T-helper 22 cell (primary cell): ENCODE measurements around the gene CORO2B.

Source experiments
- DNase-seq: peaks from one replicate; pipeline ENCODE4 v3.0.0-alpha.2; 2020; ENCODE audit warnings: low read depth

CORO2B gene

GRCh38 chr15:68629519-68630210 is 50.9 kb downstream of the CORO2B start:
- no peak for DNase-seq

GRCh38 chr15:68630211-68630555 is 51.4 kb downstream of the CORO2B start:
- no peak for DNase-seq

GRCh38 chr15:68630836-68631235 is 52.0 kb downstream of the CORO2B start:
- DNase-seq, result no peak

GRCh38 chr15:68631601-68632051 is 52.8 kb downstream of the CORO2B start:
- no peak for DNase-seq

- DNase-seq, result no peak
Measured at GRCh38 chr15:68632101-68632500, 53.3 kb downstream of the CORO2B start.

GRCh38 chr15:68633231-68634121 is 54.7 kb downstream of the CORO2B start:
- DNase-seq, result no peak

- DNase-seq, result no peak
Measured at GRCh38 chr15:68634122-68634482, 55.3 kb downstream of the CORO2B start.

GRCh38 chr15:68634531-68634930 is 55.7 kb downstream of the CORO2B start:
- DNase-seq, result no peak

GRCh38 chr15:68635141-68635540 is 56.3 kb downstream of the CORO2B start:
- DNase-seq, result no peak

GRCh38 chr15:68636256-68636655 is 57.5 kb downstream of the CORO2B start:
- DNase-seq, result no peak

- no peak for DNase-seq
Measured at GRCh38 chr15:68637767-68638404, 59.1 kb downstream of the CORO2B start.

- no peak for DNase-seq
Measured at GRCh38 chr15:68638953-68639515, 60.2 kb downstream of the CORO2B start.

GRCh38 chr15:68639926-68640600 is 61.3 kb downstream of the CORO2B start:
- no peak for DNase-seq

- no peak for DNase-seq
Measured at GRCh38 chr15:68640791-68641331, 62.1 kb downstream of the CORO2B start.

GRCh38 chr15:68641376-68641775 is 62.6 kb downstream of the CORO2B start:
- DNase-seq, result no peak

GRCh38 chr15:68642491-68642845 is 63.7 kb downstream of the CORO2B start:
- no peak for DNase-seq

- DNase-seq, result no peak
Measured at GRCh38 chr15:68643216-68643830, 64.5 kb downstream of the CORO2B start.

- no peak for DNase-seq
Measured at GRCh38 chr15:68644083-68644904, 65.5 kb downstream of the CORO2B start.

GRCh38 chr15:68644996-68645395 is 66.2 kb downstream of the CORO2B start:
- DNase-seq, result no peak

GRCh38 chr15:68646156-68646555 is 67.4 kb downstream of the CORO2B start:
- DNase-seq, result no peak

GRCh38 chr15:68646696-68647095 is 67.9 kb downstream of the CORO2B start:
- no peak for DNase-seq
